H1 (cell line): Measurements from ENCODE around the gene UBA5. TPM values are rescaled to one million over a fixed set of nuclear protein-coding genes. Genes with fewer than 3 reads are reported as not detected.

Source experiments
- CTCF ChIA-PET: fragments of 300-600 bp; sonication (Branson Sonifier 250); formaldehyde crosslinking; loops from one replicate; lab custom pipeline; 2021; ENCODE audit not compliant: partially characterized antibody; lab: Charles Lee
- POLR2A ChIA-PET: fragments of 300-600 bp; sonication (Branson Sonifier 250); formaldehyde crosslinking; loops from one replicate; lab custom pipeline; 2021; ENCODE audit warnings: inconsistent platforms; ENCODE audit not compliant: partially characterized antibody; lab: Charles Lee
- DNase-seq, 2 experiments: peaks; one replicate each; pipeline versions ENCODE4 v3.0.0 to v3.0.0-alpha.2; 2010 to 2022; ENCODE audit warnings: low spot score in 2 of 2, low read depth in 1 of 2, mixed read lengths in 1 of 2
- FAIRE-seq: peaks from 2 replicates; lab custom pipeline; 2011; peaks lifted over from hg19 to GRCh38; lab: Jason Lieb, UNC
- H2AFZ ChIP-seq: 2 replicates; pipeline ENCODE4 v1.8.1; 2012; ENCODE audit warnings: low read length, inconsistent platforms
- H2AK5ac ChIP-seq: 2 replicates; pipeline ENCODE4 v1.6.1; 2013; ENCODE audit warnings: low read depth, low read length
- H2BK120ac ChIP-seq: replicated peaks from 2 replicates; pipeline ENCODE3; 2013; ENCODE audit warnings: low read depth, low read length, inconsistent platforms
- H2BK12ac ChIP-seq: 2 replicates; pipeline ENCODE4 v1.6.1; 2013; ENCODE audit warnings: low read depth, low read length
- H2BK15ac ChIP-seq: 2 replicates; pipeline ENCODE4 v1.6.1; 2013; ENCODE audit warnings: low read length
- H2BK20ac ChIP-seq: 2 replicates; pipeline ENCODE4 v1.6.1; 2013; ENCODE audit warnings: low read length
- H2BK5ac ChIP-seq: 2 replicates; pipeline ENCODE4 v1.6.1; 2013; ENCODE audit warnings: low read depth, low read length
- H3K14ac ChIP-seq: 2 replicates; pipeline ENCODE4 v1.6.1; 2013; ENCODE audit warnings: inconsistent platforms; ENCODE audit not compliant: insufficient read length
- H3K18ac ChIP-seq: 2 replicates; pipeline ENCODE4 v1.6.1; 2013; ENCODE audit warnings: low read length; ENCODE audit errors: extremely low read depth
- H3K23ac ChIP-seq: 2 replicates; pipeline ENCODE4 v1.6.1; 2013; ENCODE audit warnings: inconsistent platforms; ENCODE audit not compliant: insufficient read length
- H3K23me2 ChIP-seq: 2 replicates; pipeline ENCODE4 v1.6.1; 2013; ENCODE audit warnings: low read depth, low read length
- H3K27ac ChIP-seq: 2 replicates; pipeline ENCODE4 v1.6.1; 2011; ENCODE audit warnings: low read depth, low read length, inconsistent platforms
- H3K27me3 ChIP-seq, 4 experiments: replicated peaks in 1 of 4; 1 replicate in 1 of 4; 2 replicates in 3 of 4; pipeline versions ENCODE4 v1.6.1 to v1.8.1; 2011 to 2013; ENCODE audit warnings: low read length in 3 of 4, mild to moderate bottlenecking in 3 of 4, inconsistent platforms in 2 of 4, mixed read lengths in 2 of 4, moderate library complexity in 1 of 4; ENCODE audit not compliant: control insufficient read depth in 3 of 4, insufficient read depth in 3 of 4; ENCODE audit errors: extremely low read depth in 1 of 4
- H3K36me3 ChIP-seq, 4 experiments: 2 replicates each; pipeline versions ENCODE4 v1.6.1 to v1.8.1; 2011 to 2013; ENCODE audit warnings: mild to moderate bottlenecking in 4 of 4, low read length in 3 of 4, moderate library complexity in 2 of 4, control low read depth in 1 of 4, inconsistent platforms in 1 of 4; ENCODE audit not compliant: insufficient read depth in 4 of 4, control insufficient read depth in 2 of 4
- H3K4ac ChIP-seq: replicated peaks from 2 replicates; pipeline ENCODE3; 2013; ENCODE audit warnings: low read length, low read depth, mixed read lengths, inconsistent platforms; ENCODE audit not compliant: insufficient read length
- H3K4me1 ChIP-seq, 4 experiments: replicated peaks in 1 of 4; 1 replicate in 1 of 4; 2 replicates in 3 of 4; pipeline versions ENCODE4 v1.6.1 to v1.8.1; 2011 to 2013; ENCODE audit warnings: low read length in 3 of 4, inconsistent platforms in 2 of 4, mixed read lengths in 1 of 4; ENCODE audit not compliant: insufficient read depth in 4 of 4, control insufficient read depth in 3 of 4
- H3K4me2 ChIP-seq, 2 experiments: 2 replicates each; pipeline versions ENCODE4 v1.6.1 to v1.8.1; 2011 to 2013; ENCODE audit warnings: low read depth in 2 of 2, low read length in 2 of 2, control low read depth in 1 of 2, inconsistent platforms in 1 of 2, mild to moderate bottlenecking in 1 of 2; ENCODE audit not compliant: insufficient read depth in 1 of 2
- H3K4me3 ChIP-seq, 4 experiments: fragments of 200-600, 300-600 bp in 1 of 4; sonication (generic), shearing (Covaris generic), sonication (Bioruptor Twin) in 1 of 4; 2 replicates each; pipeline versions ENCODE4 v1.5.1 to v1.8.1; 2011 to 2016; ENCODE audit warnings: low read length in 4 of 4, low read depth in 3 of 4, control low read depth in 2 of 4, inconsistent platforms in 2 of 4, mild to moderate bottlenecking in 2 of 4, mixed read lengths in 1 of 4, moderate library complexity in 1 of 4; ENCODE audit not compliant: insufficient read depth in 2 of 4; ENCODE audit errors: extremely low read depth in 1 of 4
- H3K56ac ChIP-seq: replicated peaks from 2 replicates; pipeline ENCODE3; 2013; ENCODE audit warnings: low read depth, mild to moderate bottlenecking, mixed read lengths, low read length, inconsistent platforms; ENCODE audit not compliant: insufficient read length
- H3K79me1 ChIP-seq: 2 replicates; pipeline ENCODE4 v1.6.1; 2013; ENCODE audit warnings: low read depth, low read length, control low read depth
- H3K79me2 ChIP-seq, 2 experiments: 2 replicates each; pipeline versions ENCODE4 v1.6.1 to v1.8.1; 2012 to 2013; ENCODE audit warnings: low read length in 2 of 2, mild to moderate bottlenecking in 2 of 2, inconsistent platforms in 1 of 2; ENCODE audit not compliant: insufficient read depth in 2 of 2, control insufficient read depth in 1 of 2
- H3K9ac ChIP-seq, 4 experiments: replicated peaks in 1 of 4; 1 replicate in 1 of 4; 2 replicates in 3 of 4; pipeline versions ENCODE4 v1.6.1 to v1.8.1; 2011 to 2013; ENCODE audit warnings: low read depth in 3 of 4, low read length in 3 of 4, control low read depth in 2 of 4, mild to moderate bottlenecking in 2 of 4, moderate library complexity in 2 of 4, inconsistent platforms in 1 of 4; ENCODE audit errors: extremely low read depth in 1 of 4
- H3K9me3 ChIP-seq, 2 experiments: 2 replicates each; pipeline versions ENCODE4 v1.6.1 to v1.8.1; 2012 to 2013; ENCODE audit warnings: mild to moderate bottlenecking in 2 of 2, moderate library complexity in 2 of 2, control low read depth in 1 of 2, inconsistent platforms in 1 of 2, low read depth in 1 of 2, low read length in 1 of 2, mixed read lengths in 1 of 2; ENCODE audit not compliant: insufficient read depth in 2 of 2
- H4K20me1 ChIP-seq, 2 experiments: replicated peaks in 1 of 2; 2 replicates each; pipeline versions ENCODE3 to v1.8.1; 2011 to 2013; ENCODE audit warnings: inconsistent platforms in 2 of 2, low read length in 2 of 2, mild to moderate bottlenecking in 1 of 2; ENCODE audit not compliant: insufficient read depth in 2 of 2, control insufficient read depth in 1 of 2
- H4K5ac ChIP-seq: 2 replicates; pipeline ENCODE4 v1.6.1; 2013; ENCODE audit warnings: low read length, low read depth, mixed read lengths, inconsistent platforms; ENCODE audit not compliant: insufficient read length
- H4K8ac ChIP-seq: 2 replicates; pipeline ENCODE4 v1.8.0; 2013; ENCODE audit warnings: mild to moderate bottlenecking, moderate library complexity, low read length, inconsistent platforms; ENCODE audit not compliant: insufficient read depth; ENCODE audit errors: extremely low read depth
- H4K91ac ChIP-seq: replicated peaks from 2 replicates; pipeline ENCODE3; 2013; ENCODE audit warnings: low read length, mixed read lengths, inconsistent platforms; ENCODE audit not compliant: insufficient read length
- CBX5 ChIP-seq: fragments of 300-800, 300-1000 bp; sonication (generic); IDR thresholded peaks from 2 replicates; pipeline ENCODE4 v1.7.1; 2016; ENCODE audit warnings: antibody characterized with exemption, low read length, low read depth
- CBX8 ChIP-seq: fragments of 300-800, 300-1000 bp; sonication (generic); IDR thresholded peaks from 2 replicates; pipeline ENCODE4 v1.7.1; 2016; ENCODE audit warnings: low read depth, low read length, borderline replicate concordance
- CHD2 ChIP-seq: IDR thresholded peaks from 2 replicates; pipeline ENCODE4 v1.6.1; 2012; ENCODE audit warnings: low read length, improper control_type of control experiment
- KDM4A ChIP-seq: IDR thresholded peaks from one replicate; pipeline ENCODE4 v1.7.1; 2012; ENCODE audit warnings: low read depth, mild to moderate bottlenecking, moderate library complexity, low read length, inconsistent platforms; ENCODE audit not compliant: severe bottlenecking
- KDM5A ChIP-seq: fragments of 200-600 bp; IDR thresholded peaks from 2 replicates; pipeline ENCODE4 v1.7.1; 2012; ENCODE audit warnings: mild to moderate bottlenecking, low read length, inconsistent platforms, mixed read lengths
- RFX5 ChIP-seq: IDR thresholded peaks from 2 replicates; pipeline ENCODE4 v1.6.1; 2011; ENCODE audit warnings: low read depth, low read length, improper control_type of control experiment, borderline replicate concordance
- RXRA ChIP-seq: IDR thresholded peaks from 2 replicates; pipeline ENCODE4 v1.6.1; 2011; ENCODE audit warnings: low read depth, mild to moderate bottlenecking, low read length, moderate library complexity; ENCODE audit not compliant: insufficient read depth
- SAP30 ChIP-seq: fragments of 300-600 bp; sonication (generic); IDR thresholded peaks from 2 replicates; pipeline ENCODE4 v1.7.1; 2012; ENCODE audit warnings: low read length, moderate library complexity, mild to moderate bottlenecking, inconsistent platforms; ENCODE audit not compliant: insufficient read depth, insufficient replicate concordance
- SP1 ChIP-seq: IDR thresholded peaks from 2 replicates; pipeline ENCODE4 v1.6.1; 2011; ENCODE audit warnings: low read depth, low read length
- SUZ12 ChIP-seq: fragments of 200-600 bp; sonication (generic); IDR thresholded peaks from 2 replicates; pipeline ENCODE4 v1.6.1; 2012; ENCODE audit warnings: mild to moderate bottlenecking, inconsistent platforms, low read length, moderate library complexity, mixed read lengths
- TAF1 ChIP-seq: IDR thresholded peaks from 2 replicates; pipeline ENCODE4 v1.6.1; 2011; ENCODE audit warnings: mild to moderate bottlenecking, low read depth, low read length
- TAF7 ChIP-seq: optimal IDR thresholded peaks from 2 replicates; pipeline ENCODE3; 2011; ENCODE audit warnings: low read depth, mild to moderate bottlenecking, inconsistent platforms, low read length, moderate library complexity, borderline replicate concordance
- USF2 ChIP-seq: IDR thresholded peaks from 2 replicates; pipeline ENCODE4 v1.6.1; 2011; ENCODE audit warnings: low read length, improper control_type of control experiment
- WGBS, 2 experiments: shearing (Covaris generic) in 1 of 2; methylation state at CpG; one replicate each; pipeline versions ENCODE4 v1.1.6 to v1.1.7; 2013 to 2015; ENCODE audit warnings: low lambda C conversion rate in 2 of 2, mixed read lengths in 2 of 2, inconsistent platforms in 1 of 2, low coverage in 1 of 2, missing lambda C conversion rate in 1 of 2; ENCODE audit not compliant: insufficient replicate concordance in 2 of 2, insufficient coverage in 1 of 2, insufficient read length in 1 of 2; ENCODE audit errors: extremely low coverage in 1 of 2, missing lambda C conversion rate in 1 of 2; 5-methylcytosine and 5-hydroxymethylcytosine counted together
- polyA plus RNA-seq, 7 experiments: library from polyadenylated mRNA; depleted of rRNA in 3 of 7; stranded (reverse) in 5 of 7; unstranded in 2 of 7; fragments of >200 nt in 5 of 7; fragments of 200-250 nt in 2 of 7; gene quantifications; 1 replicate in 5 of 7; 2 replicates in 1 of 7; 4 replicates in 1 of 7; pipeline versions ENCODE4 v1.2.1 to v1.2.3, GENCODE V29; 2011 to 2013; ENCODE audit warnings: missing spikeins in 2 of 7, mixed read lengths in 2 of 7
- total RNA-seq: library from RNA; stranded (reverse); fragmentation: NEBNext Ultra II Directional; extraction: Animal tissue kit (Norgen Biotek cat#: 25700); gene quantifications from 2 replicates; pipeline ENCODE4 v1.2.1, GENCODE V29; 2021

The UBA5 gene
- total and polyA plus RNA-seq, 2 of the 8 experiments (the other 6 are each of a cell fraction or from before 2014, with no cell fraction given), result 11.0 to 28.0 TPM

GRCh38 chr3:132643366-132643765 lies 16.8 kb upstream of the UBA5 start:
- no peaks in the 10 kb centered on the region for H3K27me3 ChIP-seq
- no peaks in the 10 kb centered on the region for H4K20me1 ChIP-seq
- no peak overlapping the region for H3K9ac ChIP-seq
- H2AFZ ChIP-seq, result no peak overlapping the region
- no peaks in the 10 kb centered on the region for H3K9me3 ChIP-seq
- 78% methylated on average over 2 of the region's 2 CpGs; no CpG with 5 or more reads in 1 of the 2 experiments for WGBS, 2 experiments
- H2BK20ac ChIP-seq, result no peak overlapping the region
- no peak overlapping the region for H3K4me2 ChIP-seq
- ChIA-PET POLR2A (no interaction called here), CTCF (interaction anchor here (0.7 to 6.7 kb wide), 25 partner anchors 11 to 134 kb away, joined by 3 to 163 read pairs (median 4); partner anchors contain the start of genes ACAD11 and NPHP3)
- H3K23ac ChIP-seq, result no peak overlapping the region
- H2BK5ac ChIP-seq, result no peak overlapping the region
- H3K4ac ChIP-seq, result no peak overlapping the region
- H2AK5ac ChIP-seq, result no peak overlapping the region
- H3K4me1 ChIP-seq, result no peaks in the 10 kb centered on the region
- no peak overlapping the region for H4K5ac ChIP-seq
- no peak for TF ChIP-seq RFX5
- no peak for TF ChIP-seq CBX8
- no peak for TF ChIP-seq USF2
- no peak for TF ChIP-seq SUZ12
- no peak for TF ChIP-seq KDM4A
- no peak for TF ChIP-seq CHD2
- TF ChIP-seq KDM5A, result no peak
- TF ChIP-seq TAF7, result no peak
- TF ChIP-seq SAP30, result no peak
- no peak for TF ChIP-seq CBX5
- no peak for TF ChIP-seq SP1
- TF ChIP-seq TAF1, result no peak
- no peak for TF ChIP-seq RXRA
- H2BK120ac ChIP-seq, result no peak overlapping the region
- H3K36me3 ChIP-seq, result peaks cover 0 to 5% (median 1%) of the 10 kb centered on the region in 4 experiments; a peak in 1 of 8 replicates
- H4K8ac ChIP-seq, result no peak overlapping the region
- no peak overlapping the region for H3K27ac ChIP-seq
- no peak for DNase-seq
- no peak for FAIRE-seq
- no peaks in the 10 kb centered on the region for H3K79me1 ChIP-seq
- H3K14ac ChIP-seq, result no peak overlapping the region
- no peak overlapping the region for H3K56ac ChIP-seq
- no peak overlapping the region for H4K91ac ChIP-seq
- no peak overlapping the region for H3K18ac ChIP-seq
- H3K79me2 ChIP-seq, result no peaks in the 10 kb centered on the region
- H3K4me3 ChIP-seq, result no peak overlapping the region
- H2BK12ac ChIP-seq, result no peak overlapping the region
- no peaks in the 10 kb centered on the region for H3K23me2 ChIP-seq
- H2BK15ac ChIP-seq, result no peak overlapping the region
